ENCODE results near the gene PIBF1.
"Not testable (repeated sequence)": the region's sequence is repeated elsewhere in the genome, so short reads cannot be mapped to it uniquely, and the experiment has no call there.

PIBF1 gene

DNA sequence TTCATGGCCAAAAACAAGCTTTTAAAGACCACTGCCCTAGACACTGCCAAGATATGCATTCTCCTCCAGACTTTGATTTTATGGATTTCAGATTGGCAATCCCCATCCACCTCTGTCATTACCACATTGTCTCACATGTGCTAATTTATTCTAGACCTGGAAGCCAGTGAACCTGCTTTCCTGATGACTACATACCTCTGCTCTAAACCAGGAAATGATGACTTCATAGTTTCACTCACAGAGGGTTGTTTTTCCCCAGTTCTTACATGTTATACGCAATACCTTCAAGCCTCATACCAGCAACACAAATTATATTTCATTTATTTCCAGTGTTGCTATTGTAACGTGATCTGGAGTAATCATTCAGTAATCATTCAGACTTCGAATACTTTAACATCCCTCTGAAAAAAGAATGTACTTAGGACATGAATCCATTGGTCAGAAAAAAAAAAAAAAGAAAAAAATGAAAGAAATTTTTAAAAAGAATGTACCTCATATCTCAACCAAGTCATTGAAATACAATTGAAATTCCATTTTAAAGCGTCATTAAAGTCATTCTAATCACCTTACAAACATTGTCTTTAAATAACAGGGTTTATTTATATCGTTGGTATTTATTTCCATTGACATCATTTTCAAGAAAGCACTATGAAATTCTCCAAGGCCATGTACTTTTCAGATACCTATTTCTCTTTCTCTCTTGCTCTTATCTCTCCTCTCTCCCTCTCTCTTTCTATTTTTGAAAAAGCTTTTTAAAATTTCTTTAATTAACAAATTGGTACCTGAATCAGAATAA, 243.5 kb downstream of the PIBF1 start:
- peak; percentile 36 for DNase-seq

DNA sequence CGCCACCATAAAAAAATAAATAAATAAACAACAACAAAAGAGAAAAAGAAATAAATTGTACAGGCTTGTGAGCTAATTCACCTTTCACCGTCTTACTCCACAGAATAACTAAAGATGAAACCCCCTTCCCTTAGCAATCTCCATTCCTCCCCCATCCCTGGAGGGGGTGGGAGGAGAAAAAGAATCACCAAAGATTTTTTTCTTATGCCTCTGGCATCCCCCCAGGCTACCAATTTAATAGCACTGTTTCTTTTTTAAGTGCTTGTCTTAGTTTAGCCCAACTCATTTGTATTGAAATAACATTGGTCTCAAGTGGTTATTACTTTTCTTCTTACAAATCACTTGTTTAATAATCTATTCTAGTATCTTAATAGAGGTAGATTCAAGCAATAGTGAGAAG, 253.0 kb downstream of the PIBF1 start:
- DNase-seq, result no peak

DNA sequence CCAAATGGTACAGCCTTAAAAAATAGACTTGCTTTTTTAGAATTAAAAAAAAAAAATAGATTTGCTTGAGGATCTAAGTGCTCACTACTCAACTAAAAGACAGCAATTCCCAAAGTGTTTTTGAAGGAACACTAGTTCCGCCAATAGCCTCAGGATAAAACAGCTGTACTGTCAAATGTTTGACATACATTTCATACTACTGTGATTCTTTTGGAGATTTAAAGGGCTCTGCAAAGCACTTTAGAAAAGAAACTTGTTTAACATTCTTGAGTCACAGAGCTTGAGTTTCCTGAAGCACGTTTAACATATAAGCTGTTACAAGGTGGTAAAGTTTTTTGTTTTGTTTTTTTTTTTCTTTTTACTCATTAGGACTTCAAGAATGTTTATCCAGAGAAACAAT, 253.7 kb downstream of the PIBF1 start:
- DNase-seq, result no peak

- no peak for DNase-seq
Observed at GRCh38 chr13:73036566-73036965, 254.6 kb downstream of the PIBF1 start.

- DNase-seq, result no peak
Observed at GRCh38 chr13:73038064-73038463, 256.1 kb downstream of the PIBF1 start.

DNA sequence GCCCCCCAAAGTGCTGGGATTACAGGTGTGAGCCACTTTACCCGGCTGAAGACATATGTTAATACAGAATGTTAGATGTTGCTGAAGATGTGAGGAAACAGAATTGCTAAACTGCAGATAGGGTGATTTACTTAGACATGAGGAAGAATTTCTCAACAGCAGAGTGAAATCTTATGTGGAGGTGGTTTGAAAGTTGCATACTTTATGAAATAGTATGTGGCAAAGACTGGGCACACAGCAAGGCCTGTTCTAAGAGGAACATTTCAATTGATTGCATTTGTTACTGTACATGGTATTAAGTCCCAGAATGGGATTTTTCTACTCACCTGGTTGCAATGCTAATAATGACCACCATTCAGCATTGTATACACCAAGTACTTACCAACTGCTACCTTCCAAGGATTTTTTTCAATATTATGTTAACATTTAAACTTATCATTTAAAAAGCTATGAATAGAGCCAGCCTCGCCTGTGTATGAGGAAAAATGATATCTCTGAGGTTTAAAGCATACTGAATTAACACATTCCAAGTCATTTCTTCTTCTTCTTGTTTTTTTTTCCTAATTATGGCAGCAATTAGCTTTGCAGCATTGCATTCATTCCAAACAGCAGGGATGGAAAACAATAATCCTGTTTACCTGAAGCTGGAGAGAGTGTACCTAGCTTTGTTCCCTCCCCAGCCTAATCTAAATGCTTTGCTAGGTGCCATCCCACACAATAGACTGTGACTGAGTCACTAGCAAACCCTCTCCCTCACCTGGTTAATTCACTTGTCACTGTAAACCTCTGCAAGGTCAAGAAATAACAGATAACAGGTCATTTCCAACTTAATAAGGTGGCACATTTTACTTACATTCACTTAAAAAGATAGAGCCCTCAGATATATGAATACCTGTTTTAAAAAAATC, 257.5 kb downstream of the PIBF1 start:
- DNase-seq, result no peak

- DNase-seq, result no peak
Observed at GRCh38 chr13:73040484-73040883, 258.6 kb downstream of the PIBF1 start.

GRCh38 chr13:73040968-73041596, 259.1 kb downstream of the PIBF1 start:
- DNase-seq, result no peak

DNA sequence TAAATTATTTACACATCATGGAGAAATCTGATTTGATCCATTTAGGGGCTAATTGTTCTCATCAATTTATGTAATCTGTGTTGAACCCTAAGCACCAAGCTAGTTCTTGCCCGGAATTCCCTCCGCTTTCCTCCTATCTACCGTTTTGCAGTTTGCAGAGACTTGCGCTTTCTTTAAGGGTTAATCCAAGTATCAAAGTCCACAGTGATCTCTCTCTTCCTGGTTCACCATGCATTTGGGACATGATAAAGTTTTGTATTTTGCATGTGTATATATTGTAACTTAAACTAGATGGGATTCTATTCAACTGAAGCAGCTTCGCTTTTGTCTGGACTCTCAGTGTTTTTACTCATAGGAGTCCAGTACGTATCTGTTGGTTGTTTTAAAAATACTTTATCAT, 263.1 kb downstream of the PIBF1 start:
- no peak for DNase-seq

DNA sequence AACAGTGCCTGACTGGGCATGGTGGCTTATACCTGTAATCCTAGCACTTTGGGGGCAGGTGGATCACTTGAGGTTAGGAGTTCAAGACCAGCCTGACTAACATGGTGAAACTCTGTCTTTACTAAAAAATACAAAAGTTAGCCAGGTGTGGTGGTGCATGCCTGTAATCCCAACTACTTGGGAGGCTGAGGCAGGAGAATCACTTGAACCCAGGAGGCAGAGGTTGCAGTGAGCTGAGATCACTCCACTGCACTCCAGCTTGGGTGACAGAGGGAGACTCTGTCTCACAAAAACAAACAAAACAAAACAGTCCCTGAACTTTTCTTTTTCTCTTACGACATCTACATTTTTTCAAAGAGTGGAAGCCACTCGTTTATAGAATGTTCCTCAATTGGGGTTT, 266.7 kb downstream of the PIBF1 start:
- DNase-seq, result not testable (repeated sequence)

DNA sequence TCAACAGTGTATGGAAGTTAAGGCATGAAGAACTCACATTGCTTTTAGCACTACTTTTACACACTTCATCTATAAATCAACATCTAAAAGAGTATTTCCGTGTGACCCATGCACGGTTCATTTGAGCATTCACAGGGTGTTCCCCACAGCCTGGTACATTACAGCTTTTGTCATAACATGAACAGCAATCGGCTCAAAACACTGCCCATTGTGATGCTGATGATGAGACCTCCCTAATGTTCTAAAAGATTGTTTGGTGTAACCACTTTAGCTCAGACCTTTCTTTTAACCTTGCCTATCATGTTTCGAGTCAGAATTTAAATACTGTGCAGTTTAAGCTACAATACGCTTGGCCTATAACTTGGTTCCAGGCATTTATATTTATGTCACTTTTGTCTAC, 272.8 kb downstream of the PIBF1 start:
- DNase-seq, result no peak

GRCh38 chr13:73055813-73056564, 274.1 kb downstream of the PIBF1 start:
- no peak for DNase-seq

DNA sequence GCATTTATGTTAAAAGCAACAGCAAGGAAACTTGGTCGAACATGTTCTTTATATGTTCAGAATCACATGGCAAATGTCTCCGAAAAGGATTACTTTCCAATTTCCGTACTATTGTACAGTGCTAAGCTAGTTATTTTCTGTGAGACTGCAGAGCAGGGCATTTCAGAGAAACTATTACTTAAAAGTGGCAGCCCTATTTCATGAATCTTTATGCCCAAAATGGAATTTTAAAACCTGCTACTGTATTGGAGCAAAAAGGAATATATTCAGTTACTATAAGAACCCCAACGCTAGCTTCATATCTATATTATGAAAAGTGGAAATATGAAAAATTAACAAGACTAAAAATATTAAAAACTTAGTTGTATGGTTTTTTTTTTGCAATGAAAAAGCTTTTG, 274.6 kb downstream of the PIBF1 start:
- DNase-seq, result no peak

DNA sequence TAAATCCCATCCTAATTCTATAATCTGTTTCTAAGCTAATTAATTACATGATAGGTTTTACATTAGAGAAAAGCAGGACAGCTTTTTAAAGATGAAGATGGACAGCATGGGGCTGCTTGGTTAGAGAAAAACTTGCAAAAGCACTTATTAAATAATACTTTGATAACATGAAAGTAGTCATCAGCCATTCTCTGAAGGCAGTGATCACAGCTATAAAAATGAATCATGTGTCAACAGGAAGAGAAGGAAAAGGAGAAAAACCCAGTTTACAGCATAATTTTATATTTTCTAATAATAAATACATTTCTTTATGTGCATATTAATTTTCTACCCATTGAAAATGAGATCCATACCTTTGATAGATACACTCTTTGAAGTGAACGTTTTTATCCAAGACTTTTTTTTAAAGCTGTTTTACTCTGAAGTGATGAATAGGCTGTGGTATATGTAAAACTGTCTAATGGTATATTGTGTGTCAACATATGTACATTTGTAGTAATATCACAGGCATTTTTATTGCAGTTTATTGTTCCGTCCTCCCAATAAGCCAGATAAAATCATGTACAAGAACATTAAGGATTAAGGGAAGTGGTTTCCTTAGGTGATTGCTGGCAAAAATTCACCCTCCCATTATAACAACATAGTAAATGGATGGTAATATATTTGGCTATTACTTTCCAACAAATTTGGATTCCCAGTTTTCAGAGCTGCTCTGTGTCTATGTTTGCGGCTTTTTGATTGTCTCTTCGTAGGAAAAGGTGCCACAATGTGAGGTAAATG, 275.5 kb downstream of the PIBF1 start:
- no peak for DNase-seq

GRCh38 chr13:73058064-73058313, 276.1 kb downstream of the PIBF1 start:
- no peak for DNase-seq

DNA sequence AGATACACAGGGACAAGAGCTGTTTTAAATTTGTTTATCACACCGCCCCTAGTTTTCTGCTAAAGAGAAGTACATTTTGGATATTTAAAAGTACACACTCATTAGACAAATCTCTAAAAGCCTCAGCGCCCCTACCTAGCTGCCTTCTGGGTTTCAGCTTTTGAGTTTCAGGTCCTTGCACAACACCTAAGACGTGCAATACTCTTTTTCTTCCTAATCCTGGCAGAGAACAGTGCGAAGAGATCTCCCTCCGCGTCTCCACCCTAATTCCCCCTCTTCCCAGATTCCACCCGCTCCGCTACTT, 276.5 kb downstream of the PIBF1 start:
- DNase-seq, result no peak

DNA sequence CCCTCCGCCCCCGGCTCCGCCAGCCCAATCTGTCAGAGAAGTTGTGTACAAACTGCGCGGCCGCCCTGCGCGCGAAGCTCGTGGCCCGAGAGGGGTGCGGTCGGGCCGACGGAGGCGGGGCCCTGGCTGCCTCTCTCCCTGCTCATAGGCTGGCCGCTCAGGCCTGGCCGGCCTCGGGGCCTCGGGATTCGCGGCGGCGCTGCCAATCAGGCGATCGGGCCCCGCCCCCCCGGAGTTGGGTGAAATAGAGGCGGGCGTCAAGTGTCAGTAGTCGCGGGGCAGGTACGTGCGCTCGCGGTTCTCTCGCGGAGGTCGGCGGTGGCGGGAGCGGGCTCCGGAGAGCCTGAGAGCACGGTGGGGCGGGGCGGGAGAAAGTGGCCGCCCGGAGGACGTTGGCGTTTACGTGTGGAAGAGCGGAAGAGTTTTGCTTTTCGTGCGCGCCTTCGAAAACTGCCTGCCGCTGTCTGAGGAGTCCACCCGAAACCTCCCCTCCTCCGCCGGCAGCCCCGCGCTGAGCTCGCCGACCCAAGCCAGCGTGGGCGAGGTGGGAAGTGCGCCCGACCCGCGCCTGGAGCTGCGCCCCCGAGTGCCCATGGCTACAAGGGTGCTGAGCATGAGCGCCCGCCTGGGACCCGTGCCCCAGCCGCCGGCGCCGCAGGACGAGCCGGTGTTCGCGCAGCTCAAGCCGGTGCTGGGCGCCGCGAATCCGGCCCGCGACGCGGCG, 277.0 kb downstream of the PIBF1 start, which contains the start of gene KLF5:
Gene KLF5 (plus strand): TSS at position 270 of the 724 bp plus-strand sequence. CDS start 323 bp downstream, at position 593.
- peak; percentile 97 for DNase-seq

- DNase-seq, result peak; percentile 51
Observed at GRCh38 chr13:73059460-73060250, 277.7 kb downstream of the PIBF1 start.

DNA sequence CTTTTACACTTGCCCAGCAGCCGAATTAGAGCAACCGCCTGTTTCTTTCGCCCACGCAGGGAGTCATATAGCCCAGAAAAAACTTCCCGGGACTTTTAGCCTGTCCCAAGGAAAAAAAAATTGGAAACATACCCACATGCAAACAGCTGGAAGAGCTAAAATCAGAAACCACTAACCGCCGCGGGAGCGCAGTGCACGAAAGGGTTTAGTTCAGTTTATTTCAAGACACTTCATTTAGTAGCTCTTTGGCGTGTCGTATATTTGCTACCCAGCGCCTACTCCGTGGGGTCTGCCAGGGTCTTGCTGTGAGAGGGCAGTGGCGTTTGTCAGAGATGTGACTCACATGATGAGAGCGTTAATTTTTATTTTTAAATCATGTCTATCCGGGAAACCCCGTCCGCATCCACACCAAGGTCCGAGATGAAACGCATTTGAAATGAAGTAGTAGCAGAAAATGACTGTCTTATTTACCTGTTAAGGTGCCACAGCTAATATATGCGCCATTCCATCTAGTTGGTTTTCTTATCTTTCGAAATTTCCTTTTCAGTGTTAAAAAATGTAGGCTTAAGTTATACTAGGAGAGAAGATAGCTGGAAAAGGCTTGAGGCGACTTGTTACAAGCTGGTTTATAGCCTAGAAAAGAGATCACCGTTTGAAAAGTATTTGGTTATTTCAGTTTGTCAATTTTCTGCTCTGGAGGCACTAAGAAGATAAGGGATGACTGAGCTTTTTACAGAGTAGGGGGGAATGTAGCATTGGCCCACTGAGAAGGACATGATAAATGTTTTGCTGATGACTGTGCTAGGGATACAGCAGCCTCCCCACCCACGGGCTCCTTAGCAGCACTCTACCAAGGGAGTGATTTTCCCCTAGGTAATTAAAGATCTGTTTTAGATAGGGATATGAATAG, 278.6 kb downstream of the PIBF1 start:
- no peak for DNase-seq

DNA sequence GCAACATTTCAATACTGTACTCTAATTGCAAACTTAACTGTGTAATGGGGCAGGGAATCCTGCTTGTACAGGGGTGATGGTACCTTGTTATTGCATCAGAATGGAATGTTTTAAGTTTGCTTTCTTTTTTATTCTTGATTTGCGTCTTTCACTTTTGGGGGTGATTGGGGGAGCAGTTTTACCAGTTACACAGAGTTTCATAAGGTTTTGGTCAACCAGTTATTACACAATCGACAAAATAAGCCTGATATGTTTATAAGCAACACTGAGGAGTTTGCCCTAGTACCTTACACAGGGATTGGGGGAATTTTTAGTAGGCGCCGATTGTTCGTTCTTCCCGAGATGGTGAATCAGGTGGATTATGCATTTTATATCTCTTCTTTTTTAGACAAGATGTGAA, 279.5 kb downstream of the PIBF1 start:
- DNase-seq, result no peak

All from activated CD4-positive, alpha-beta T cell treated with anti-CD3 and anti-CD28 coated beads, Interleukin-2, Interleukin-6, amounts not matched to agents 100 ng/mL and 50 ng/mL, durations not matched to agents 16 hours and 8 hours (primary cell).